ENCODE results near the gene PRKCE. TPM values are rescaled to one million over a fixed set of nuclear protein-coding genes. Genes with fewer than 3 reads are reported as not detected.

The PRKCE gene
- total and polyA plus RNA-seq, 2 donors = 3.2 to 3.3 TPM

DNA sequence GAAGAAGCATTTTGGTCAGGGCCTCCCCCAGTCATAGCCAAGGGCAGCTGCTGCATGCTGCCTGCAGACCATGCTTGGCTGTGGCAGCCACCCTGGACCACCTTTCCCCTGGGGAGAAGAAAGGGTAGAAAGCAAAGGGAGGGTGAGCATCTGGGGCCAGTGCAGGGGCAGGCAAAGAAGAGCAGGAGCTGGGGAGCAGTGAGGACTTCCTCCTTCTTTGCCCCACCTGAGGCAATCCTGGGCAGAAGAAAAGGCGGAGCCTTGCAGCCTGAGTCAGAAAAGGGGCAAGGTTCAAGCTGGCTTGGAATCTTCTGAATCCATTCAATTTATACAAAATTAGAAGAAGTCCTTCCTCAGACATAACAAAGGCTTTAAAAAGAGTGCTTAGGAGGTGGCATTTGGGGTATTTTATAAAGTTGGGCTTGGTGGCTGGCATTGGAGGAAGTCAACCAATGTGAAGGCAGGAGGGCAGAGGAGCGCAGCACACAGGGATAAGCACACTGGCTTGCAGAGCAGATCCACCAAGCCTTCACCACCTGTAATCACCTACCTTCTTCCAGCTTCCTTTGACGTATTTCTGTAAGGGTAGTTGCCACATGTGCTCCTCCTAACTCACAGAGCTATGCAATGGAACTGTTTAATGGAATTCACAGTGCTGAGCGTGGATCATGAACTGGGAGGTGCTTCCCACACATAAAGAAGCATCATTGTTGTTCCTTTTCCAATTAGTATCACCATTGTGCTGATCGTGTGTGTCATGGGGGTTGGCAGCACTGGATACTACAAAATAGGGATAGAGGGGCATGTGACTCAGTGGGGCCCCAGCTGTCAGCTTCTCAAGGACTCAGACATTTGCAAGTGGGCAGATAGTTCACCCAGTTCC, 491.3 kb downstream of the PRKCE start:
- 88% methylated on average over 5 of the region's 5 CpGs for WGBS
- Histone ChIP-seq H3K4me1 (ENCODE audit: control insufficient read depth in 2 of 2, insufficient read depth in 2 of 2, low read length in 2 of 2) (peaks cover 0 to 23% of the 10 kb centered on the region in 2 donors), H3K27me3 (ENCODE audit: control insufficient read depth in 2 of 2, insufficient read depth in 1 of 2, low read length in 1 of 2) (no peaks in the 10 kb centered on the region), H3K4me3 (ENCODE audit: low read length in 2 of 2) (no peak overlapping the region), H3K9me3 (ENCODE audit: control insufficient read depth in 2 of 2, insufficient read depth in 1 of 2, low read length in 1 of 2) (no peaks in the 10 kb centered on the region), H3K36me3 (ENCODE audit: control insufficient read depth in 2 of 2, insufficient read depth in 2 of 2, low read length in 1 of 2) (no peaks in the 10 kb centered on the region), H3K27ac (ENCODE audit: low read depth in 1 of 2, low read length in 1 of 2) (no peak overlapping the region)
- no peak for DNase-seq (ENCODE audit: low read depth in 6 of 9, low spot score in 9 of 9)

- no peak overlapping the region for H3K4me3 ChIP-seq (ENCODE audit: low read length in 2 of 2)
- peaks cover 0 to 23% of the 10 kb centered on the region in 2 donors for H3K4me1 ChIP-seq (ENCODE audit: control insufficient read depth in 2 of 2, insufficient read depth in 2 of 2, low read length in 2 of 2)
- H3K27me3 ChIP-seq (ENCODE audit: control insufficient read depth in 2 of 2, insufficient read depth in 1 of 2, low read length in 1 of 2) = no peaks in the 10 kb centered on the region
- no peak overlapping the region for H3K27ac ChIP-seq (ENCODE audit: low read depth in 1 of 2, low read length in 1 of 2)
- no peak for DNase-seq (ENCODE audit: low read depth in 6 of 9, low spot score in 9 of 9)
- H3K9me3 ChIP-seq (ENCODE audit: control insufficient read depth in 2 of 2, insufficient read depth in 1 of 2, low read length in 1 of 2) = no peaks in the 10 kb centered on the region
- WGBS = 96% methylated on average over 9 of the region's 9 CpGs
- no peaks in the 10 kb centered on the region for H3K36me3 ChIP-seq (ENCODE audit: control insufficient read depth in 2 of 2, insufficient read depth in 2 of 2, low read length in 1 of 2)
Measured at GRCh38 chr2:46143429-46144132, 492.1 kb downstream of the PRKCE start.

GRCh38 chr2:46144133-46144800, 492.8 kb downstream of the PRKCE start:
- H3K27me3 ChIP-seq (ENCODE audit: control insufficient read depth in 2 of 2, insufficient read depth in 1 of 2, low read length in 1 of 2) = no peaks in the 10 kb centered on the region
- H3K27ac ChIP-seq (ENCODE audit: low read depth in 1 of 2, low read length in 1 of 2) = no peak overlapping the region
- DNase-seq (ENCODE audit: low read depth in 6 of 9, low spot score in 9 of 9) = peak in 6 of 9 donors; percentile 4 to 52 (median 18)
- H3K9me3 ChIP-seq (ENCODE audit: control insufficient read depth in 2 of 2, insufficient read depth in 1 of 2, low read length in 1 of 2) = no peaks in the 10 kb centered on the region
- no peak overlapping the region for H3K4me3 ChIP-seq (ENCODE audit: low read length in 2 of 2)
- 84% methylated on average over 6 of the region's 6 CpGs for WGBS
- H3K4me1 ChIP-seq (ENCODE audit: control insufficient read depth in 2 of 2, insufficient read depth in 2 of 2, low read length in 2 of 2) = peaks cover 0 to 23% of the 10 kb centered on the region in 2 donors
- no peaks in the 10 kb centered on the region for H3K36me3 ChIP-seq (ENCODE audit: control insufficient read depth in 2 of 2, insufficient read depth in 2 of 2, low read length in 1 of 2)

DNA sequence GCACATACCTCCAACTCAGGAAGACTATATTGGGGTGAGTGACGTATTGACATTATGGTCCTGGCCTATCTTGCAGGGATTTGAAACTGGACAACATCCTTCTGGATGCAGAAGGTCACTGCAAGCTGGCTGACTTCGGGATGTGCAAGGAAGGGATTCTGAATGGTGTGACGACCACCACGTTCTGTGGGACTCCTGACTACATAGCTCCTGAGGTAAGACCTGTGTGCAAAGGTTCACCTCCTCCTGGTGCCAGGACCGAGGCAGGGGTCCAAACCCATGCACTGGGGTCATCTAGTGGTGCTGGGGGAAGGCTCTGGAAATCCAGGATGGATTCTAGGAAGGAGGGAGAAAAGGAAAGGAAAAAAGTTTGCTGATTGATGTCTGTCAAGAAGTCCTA, 493.5 kb downstream of the PRKCE start:
- DNase-seq (ENCODE audit: low read depth in 6 of 9, low spot score in 9 of 9) = no peak
- H3K9me3 ChIP-seq (ENCODE audit: control insufficient read depth in 2 of 2, insufficient read depth in 1 of 2, low read length in 1 of 2) = no peaks in the 10 kb centered on the region
- H3K4me1 ChIP-seq (ENCODE audit: control insufficient read depth in 2 of 2, insufficient read depth in 2 of 2, low read length in 2 of 2) = peaks cover 0 to 23% of the 10 kb centered on the region in 2 donors
- 99% methylated on average over 5 of the region's 5 CpGs for WGBS
- H3K27me3 ChIP-seq (ENCODE audit: control insufficient read depth in 2 of 2, insufficient read depth in 1 of 2, low read length in 1 of 2) = no peaks in the 10 kb centered on the region
- no peak overlapping the region for H3K27ac ChIP-seq (ENCODE audit: low read depth in 1 of 2, low read length in 1 of 2)
- H3K4me3 ChIP-seq (ENCODE audit: low read length in 2 of 2) = no peak overlapping the region
- no peaks in the 10 kb centered on the region for H3K36me3 ChIP-seq (ENCODE audit: control insufficient read depth in 2 of 2, insufficient read depth in 2 of 2, low read length in 1 of 2)

DNA sequence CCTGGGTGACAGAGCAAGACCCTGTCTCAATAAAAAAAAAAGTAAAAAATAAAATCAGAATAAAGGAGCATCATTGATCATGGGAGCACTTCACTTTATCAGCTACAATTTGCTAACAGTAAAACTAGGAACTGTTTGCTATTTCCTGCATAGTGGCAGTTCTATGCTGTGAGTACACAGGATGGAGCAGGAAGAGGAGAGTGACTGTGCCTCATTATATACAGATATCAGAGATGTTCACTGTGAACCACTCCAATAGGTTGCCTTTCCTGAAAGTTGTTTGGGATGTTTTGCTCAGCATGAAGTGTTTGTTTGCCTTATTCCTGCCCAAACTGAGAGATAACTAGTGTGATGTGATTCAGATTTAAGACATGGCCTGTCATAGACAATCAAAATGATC, 494.4 kb downstream of the PRKCE start:
- Histone ChIP-seq H3K9me3 (ENCODE audit: control insufficient read depth in 2 of 2, insufficient read depth in 1 of 2, low read length in 1 of 2) (no peaks in the 10 kb centered on the region), H3K4me1 (ENCODE audit: control insufficient read depth in 2 of 2, insufficient read depth in 2 of 2, low read length in 2 of 2) (peaks cover 0 to 23% of the 10 kb centered on the region in 2 donors), H3K4me3 (ENCODE audit: low read length in 2 of 2) (no peak overlapping the region), H3K36me3 (ENCODE audit: control insufficient read depth in 2 of 2, insufficient read depth in 2 of 2, low read length in 1 of 2) (no peaks in the 10 kb centered on the region), H3K27ac (ENCODE audit: low read depth in 1 of 2, low read length in 1 of 2) (no peak overlapping the region), H3K27me3 (ENCODE audit: control insufficient read depth in 2 of 2, insufficient read depth in 1 of 2, low read length in 1 of 2) (no peaks in the 10 kb centered on the region)
- no peak for DNase-seq (ENCODE audit: low read depth in 6 of 9, low spot score in 9 of 9)

GRCh38 chr2:46146866-46147502, 495.5 kb downstream of the PRKCE start:
- Histone ChIP-seq H3K4me1 (ENCODE audit: control insufficient read depth in 2 of 2, insufficient read depth in 2 of 2, low read length in 2 of 2) (peaks cover 0 to 23% of the 10 kb centered on the region in 2 donors), H3K36me3 (ENCODE audit: control insufficient read depth in 2 of 2, insufficient read depth in 2 of 2, low read length in 1 of 2) (no peaks in the 10 kb centered on the region), H3K9me3 (ENCODE audit: control insufficient read depth in 2 of 2, insufficient read depth in 1 of 2, low read length in 1 of 2) (no peaks in the 10 kb centered on the region), H3K4me3 (ENCODE audit: low read length in 2 of 2) (no peak overlapping the region), H3K27me3 (ENCODE audit: control insufficient read depth in 2 of 2, insufficient read depth in 1 of 2, low read length in 1 of 2) (no peaks in the 10 kb centered on the region), H3K27ac (ENCODE audit: low read depth in 1 of 2, low read length in 1 of 2) (no peak overlapping the region)
- 81% methylated on average over 4 of the region's 4 CpGs for WGBS
- no peak for DNase-seq (ENCODE audit: low read depth in 6 of 9, low spot score in 9 of 9)

GRCh38 chr2:46147626-46148368, 496.3 kb downstream of the PRKCE start:
- Histone ChIP-seq H3K4me1 (ENCODE audit: control insufficient read depth in 2 of 2, insufficient read depth in 2 of 2, low read length in 2 of 2) (peaks cover 0 to 18% of the 10 kb centered on the region in 2 donors), H3K9me3 (ENCODE audit: control insufficient read depth in 2 of 2, insufficient read depth in 1 of 2, low read length in 1 of 2) (no peaks in the 10 kb centered on the region), H3K36me3 (ENCODE audit: control insufficient read depth in 2 of 2, insufficient read depth in 2 of 2, low read length in 1 of 2) (no peaks in the 10 kb centered on the region), H3K27me3 (ENCODE audit: control insufficient read depth in 2 of 2, insufficient read depth in 1 of 2, low read length in 1 of 2) (no peaks in the 10 kb centered on the region), H3K27ac (ENCODE audit: low read depth in 1 of 2, low read length in 1 of 2) (no peak overlapping the region), H3K4me3 (ENCODE audit: low read length in 2 of 2) (no peak overlapping the region)
- WGBS = 99% methylated on average over 6 of the region's 6 CpGs
- no peak for DNase-seq (ENCODE audit: low read depth in 6 of 9, low spot score in 9 of 9)

DNA sequence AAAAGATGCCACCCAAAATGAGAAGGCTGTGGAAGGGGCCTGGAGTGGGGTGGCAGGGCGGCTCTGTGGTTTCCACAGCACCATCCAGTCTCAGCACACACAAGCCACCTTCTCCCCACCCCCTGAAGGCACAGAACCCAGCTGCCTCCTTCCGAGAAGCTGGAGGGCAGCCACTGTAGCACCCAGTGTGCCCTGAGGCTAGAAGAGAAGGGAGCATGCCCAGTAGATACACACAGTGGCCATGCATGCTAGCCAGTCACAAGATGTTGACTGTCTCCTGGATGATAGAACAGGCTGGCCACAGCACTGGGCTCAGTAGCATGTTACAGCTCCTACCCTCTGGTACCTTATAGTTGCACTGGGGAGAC, 496.9 kb downstream of the PRKCE start:
- Histone ChIP-seq H3K36me3 (ENCODE audit: control insufficient read depth in 2 of 2, insufficient read depth in 2 of 2, low read length in 1 of 2) (no peaks in the 10 kb centered on the region), H3K9me3 (ENCODE audit: control insufficient read depth in 2 of 2, insufficient read depth in 1 of 2, low read length in 1 of 2) (no peaks in the 10 kb centered on the region), H3K4me1 (ENCODE audit: control insufficient read depth in 2 of 2, insufficient read depth in 2 of 2, low read length in 2 of 2) (peaks cover 0 to 17% of the 10 kb centered on the region in 2 donors), H3K27ac (ENCODE audit: low read depth in 1 of 2, low read length in 1 of 2) (no peak overlapping the region), H3K27me3 (ENCODE audit: control insufficient read depth in 2 of 2, insufficient read depth in 1 of 2, low read length in 1 of 2) (no peaks in the 10 kb centered on the region), H3K4me3 (ENCODE audit: low read length in 2 of 2) (no peak overlapping the region)
- WGBS = 97% methylated on average over 2 of the region's 2 CpGs
- DNase-seq (ENCODE audit: low read depth in 6 of 9, low spot score in 9 of 9) = no peak
